ENCODE results near the gene GHRH. TPM values are rescaled to one million over a fixed set of nuclear protein-coding genes. Genes with fewer than 3 reads are reported as not detected.

The GHRH gene
- total and polyA plus RNA-seq, 2 of the 4 experiments (the other 2 are of a cell fraction): not detected

DNA sequence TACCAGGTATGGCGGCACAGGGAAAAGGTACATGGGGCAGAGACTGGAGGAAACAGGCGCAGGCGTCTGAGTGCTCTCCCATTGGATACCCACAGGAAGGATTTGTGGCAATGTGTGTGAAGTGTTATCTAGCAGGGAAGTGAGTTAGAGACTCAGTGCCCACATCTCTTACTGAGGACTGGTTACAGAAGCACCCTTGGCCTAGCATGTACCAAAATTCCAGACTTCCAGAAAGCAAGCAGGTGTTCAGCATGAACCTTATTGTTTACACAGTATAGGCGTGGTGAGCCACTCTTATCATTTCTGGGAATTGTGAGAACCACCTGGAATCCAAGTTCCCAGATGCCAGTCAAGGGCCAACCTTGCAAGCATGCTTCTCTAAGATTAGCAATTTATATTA lies 42.0 kb upstream of the GHRH start:
- Histone ChIP-seq H4K5ac (ENCODE audit: low read depth, low read length) (no peak overlapping the region), H3K4me2 (ENCODE audit: low read depth, low read length) (no peak overlapping the region), H2BK120ac (ENCODE audit: low read depth, low read length) (no peak overlapping the region), H3K4me3 (ENCODE audit: insufficient read depth, low read depth, low read length) (no peak overlapping the region), H3K27ac (ENCODE audit: insufficient read depth, low read length) (no peak overlapping the region), H2BK15ac (ENCODE audit: low read depth, low read length) (no peak overlapping the region), H3K36me3 (ENCODE audit: control insufficient read depth, insufficient read depth, low read length) (peaks cover 31% of the 10 kb centered on the region), H3K14ac (replicated peaks; ENCODE audit: low read depth, low read length) (no peak overlapping the region), H3K4ac (ENCODE audit: low read depth, low read length) (no peak overlapping the region; the same call in 1 of the 2 replicates), H2AK9ac (replicated peaks; ENCODE audit: low read depth, low read length, poor library complexity) (no peak overlapping the region), H2BK20ac (ENCODE audit: low read depth, low read length) (no peak overlapping the region), H4K8ac (ENCODE audit: low read depth in 2 of 2, low read length in 2 of 2) (no peak overlapping the region), H3K4me1 (ENCODE audit: control insufficient read depth, insufficient read depth, low read length) (peaks cover 11% of the 10 kb centered on the region), H3K18ac (ENCODE audit: low read depth, low read length) (no peak overlapping the region), H2AFZ (replicated peaks; ENCODE audit: low read length, poor library complexity) (no peak overlapping the region), H4K91ac (ENCODE audit: insufficient read depth, low read depth, low read length) (no peak overlapping the region), H3K9me1 (ENCODE audit: insufficient read depth, low read length) (peaks cover 41% of the 10 kb centered on the region), H3K9me3 (ENCODE audit: control insufficient read depth, insufficient read depth, low read length) (no peaks in the 10 kb centered on the region), H3K9ac (ENCODE audit: low read depth, low read length) (no peak overlapping the region), H2BK5ac (ENCODE audit: low read depth, low read length, poor library complexity, severe bottlenecking) (no peak overlapping the region), H3K23ac (ENCODE audit: low read depth, low read length) (no peak overlapping the region), H4K20me1 (ENCODE audit: insufficient read depth, low read length) (peaks cover 20% of the 10 kb centered on the region; the same call in 1 of the 2 replicates), H3K27me3 (ENCODE audit: control insufficient read depth, insufficient read depth, low read length) (no peaks in the 10 kb centered on the region), H2AK5ac (ENCODE audit: low read depth, low read length) (no peak overlapping the region), H3K56ac (ENCODE audit: extremely low read depth, insufficient read depth, low read length) (no peak overlapping the region), H3K79me1 (ENCODE audit: low read depth in 1 of 2, low read length in 2 of 2) (peaks cover 55 to 85% of the 10 kb centered on the region in 2 experiments)
- no peak for ATAC-seq (ENCODE audit: low read depth)
- 100% methylated on average over 1 of the region's 4 CpGs; no CpG with 5 or more reads in 1 of the 2 experiments for WGBS, 2 experiments (ENCODE audit: extremely low coverage in 2 of 2, insufficient read length in 1 of 2)
- ChIA-PET POLR2A (ENCODE audit: unreplicated experiment) (no interaction called here), CTCF (no interaction called here)
- intact Hi-C loops (cut with micrococcal nuclease) (no loop called here), in situ Hi-C loops (cut with MboI; ENCODE audit: low sequenced_read_pairs) (no loop called here), dilution Hi-C loops (cut with HindIII; ENCODE audit: low sequenced_read_pairs, unreplicated experiment) (no loop called here)
- no peak for DNase-seq
- TF ChIP-seq BHLHE40 (IDR thresholded peaks at IDR 0.05; ENCODE audit: low read depth, low read length): no peak
- no peak for TF ChIP-seq NFE2L2 (IDR thresholded peaks at IDR 0.05; ENCODE audit: low read depth, low read length)
- no peak for TF ChIP-seq CEBPB (IDR thresholded peaks at IDR 0.05; ENCODE audit: low read depth, low read length)
- no peak for TF ChIP-seq MAZ (IDR thresholded peaks at IDR 0.05; ENCODE audit: borderline replicate concordance, low read depth, low read length)
- no peak for TF ChIP-seq POLR2A (IDR thresholded peaks at IDR 0.05; ENCODE audit: low read depth, low read length)
- no peak for TF ChIP-seq ELK1 (IDR thresholded peaks at IDR 0.05; ENCODE audit: borderline replicate concordance, low read depth, low read length)
- TF ChIP-seq CHD1 (IDR thresholded peaks at IDR 0.05; ENCODE audit: low read depth, low read length): no peak
- no TSS peak for BruUV-seq (replicated peaks)

Measured in IMR-90 (cell line).